Natural killer cell treated with Interleukin-12 subunit alpha and Interleukin-12 subunit beta and Interleukin-15 and Interleukin-18, amount 100 ng/mL, for 72 hours (primary cell): ENCODE results near the gene CLASRP. TPM values are rescaled to one million over a fixed set of nuclear protein-coding genes. Genes with fewer than 3 reads are reported as not detected.

ENCODE experiments used
- ATAC-seq, 2 donors: fragments of 150-1000 bp; cut with Tn5 transposase in 1 of 2; sonication (Bioruptor Pico), chemical (Tn5 transposase) in 1 of 2; 2 replicates each; pipeline ENCODE4 v1.10.0; 2021
- DNase-seq: peaks from one replicate; pipeline ENCODE4 v3.0.0; 2022; ENCODE audit warnings: low spot score
- H3K27ac Mint-ChIP-seq, 2 donors: 1 replicate in 1 of 2; 2 replicates in 1 of 2; pipeline ENCODE4 v1.8.0; 2022; ENCODE audit warnings: mixed read lengths in 2 of 2, mild to moderate bottlenecking in 1 of 2, moderate library complexity in 1 of 2
- H3K27me3 Mint-ChIP-seq, 2 donors: 1 replicate in 1 of 2; 2 replicates in 1 of 2; pipeline ENCODE4 v1.8.0; 2022; ENCODE audit warnings: mixed read lengths in 2 of 2
- H3K36me3 Mint-ChIP-seq: one replicate; pipeline ENCODE4 v1.8.0; 2022; ENCODE audit warnings: mixed read lengths
- H3K4me1 Mint-ChIP-seq, 2 donors: 1 replicate in 1 of 2; 2 replicates in 1 of 2; pipeline ENCODE4 v1.8.0; 2022; ENCODE audit warnings: low read depth in 2 of 2, mixed read lengths in 2 of 2, mild to moderate bottlenecking in 1 of 2
- H3K4me3 Mint-ChIP-seq: one replicate; pipeline ENCODE4 v1.8.0; 2022; ENCODE audit warnings: mixed read lengths
- H3K9me3 Mint-ChIP-seq: 2 replicates; pipeline ENCODE4 v1.8.0; 2022; ENCODE audit warnings: mixed read lengths
- total RNA-seq, 2 donors: library from RNA; stranded (reverse); gene quantifications; one replicate each; pipeline ENCODE4 v1.2.3, GENCODE V29; 2022

The CLASRP gene
- total RNA-seq, 2 donors from 2014 or later = 84.1 to 147 TPM

DNA sequence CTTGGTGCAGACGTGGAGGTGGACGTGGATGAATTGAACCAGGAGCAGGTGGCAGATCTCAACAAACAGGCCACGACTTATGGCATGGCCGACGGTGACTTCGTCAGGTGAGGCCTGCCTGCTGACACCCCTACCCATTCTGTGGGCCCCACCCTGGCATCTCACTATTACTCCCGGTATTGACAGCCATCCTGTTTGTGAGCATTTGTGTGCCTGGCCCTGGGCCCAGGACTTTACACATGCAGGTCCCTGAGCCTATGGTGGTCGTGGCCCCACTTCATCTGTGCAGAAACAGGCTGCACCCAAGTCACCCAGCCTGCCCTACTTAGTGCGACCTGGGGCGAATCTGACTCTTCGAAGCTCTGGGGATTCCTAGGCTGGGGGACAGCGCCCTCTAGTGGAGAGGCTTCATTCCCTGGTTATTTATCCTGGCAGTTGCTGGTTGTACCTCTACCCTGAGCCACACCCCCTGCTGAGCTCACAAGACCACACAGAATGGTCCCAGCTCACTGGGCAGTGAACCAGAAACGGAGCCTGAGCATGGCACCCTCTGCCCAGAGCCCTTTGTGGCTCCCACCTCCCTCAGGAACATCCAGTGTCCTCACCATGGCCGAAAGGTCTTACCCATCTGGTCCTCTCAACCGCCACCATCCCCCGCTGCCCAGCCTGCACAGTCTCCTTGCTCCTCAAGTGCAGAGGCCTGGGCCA is 20.6 kb downstream of the CLASRP start:
- Mint-ChIP-seq H3K27ac (peak overlapping the region in 1 of 2 donors; percentile 51), H3K36me3 (peaks cover 5% of the 10 kb centered on the region), H3K4me3 (no peak overlapping the region), H3K4me1 (peaks cover 5 to 17% of the 10 kb centered on the region in 2 donors), H3K27me3 (no peaks in the 10 kb centered on the region), H3K9me3 (no peaks in the 10 kb centered on the region)
- peak; percentile 80 for DNase-seq
- ATAC-seq = peak; percentile 75 to 81

DNA sequence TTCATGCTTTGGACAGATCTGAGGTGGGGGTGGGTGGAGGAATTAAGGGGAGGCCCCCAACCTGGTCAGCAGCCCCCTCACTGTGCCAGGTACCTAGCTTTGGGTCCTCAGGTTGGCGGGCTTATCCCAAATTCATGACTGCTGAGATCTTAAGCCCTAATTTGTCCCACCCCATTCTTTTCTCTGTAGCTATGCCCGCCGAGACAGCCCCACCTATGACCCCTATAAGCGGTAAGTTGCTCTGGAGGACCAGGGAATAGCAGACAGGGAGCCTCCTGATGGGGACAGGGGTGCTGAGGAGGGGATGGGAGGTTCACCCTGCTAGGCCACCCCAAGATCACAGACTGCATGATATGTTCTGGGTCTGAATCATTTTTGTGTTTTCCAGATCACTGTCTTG is 23.1 kb downstream of the CLASRP start:
- Mint-ChIP-seq H3K9me3 (no peaks in the 10 kb centered on the region), H3K4me3 (no peak overlapping the region), H3K4me1 (peaks cover 5 to 17% of the 10 kb centered on the region in 2 donors), H3K27ac (no peak overlapping the region), H3K36me3 (peaks cover 5% of the 10 kb centered on the region), H3K27me3 (no peaks in the 10 kb centered on the region)
- ATAC-seq (no peak), DNase-seq (no peak)

GRCh38 chr19:45063851-45064801 is 25.3 kb downstream of the CLASRP start:
- no peak overlapping the region for H3K27ac Mint-ChIP-seq
- peaks cover 5 to 9% of the 10 kb centered on the region in 2 donors for H3K4me1 Mint-ChIP-seq
- peaks cover 5% of the 10 kb centered on the region for H3K36me3 Mint-ChIP-seq
- no peaks in the 10 kb centered on the region for H3K9me3 Mint-ChIP-seq
- no peak overlapping the region for H3K4me3 Mint-ChIP-seq
- H3K27me3 Mint-ChIP-seq = no peaks in the 10 kb centered on the region
- ATAC-seq (no peak), DNase-seq (no peak)

DNA sequence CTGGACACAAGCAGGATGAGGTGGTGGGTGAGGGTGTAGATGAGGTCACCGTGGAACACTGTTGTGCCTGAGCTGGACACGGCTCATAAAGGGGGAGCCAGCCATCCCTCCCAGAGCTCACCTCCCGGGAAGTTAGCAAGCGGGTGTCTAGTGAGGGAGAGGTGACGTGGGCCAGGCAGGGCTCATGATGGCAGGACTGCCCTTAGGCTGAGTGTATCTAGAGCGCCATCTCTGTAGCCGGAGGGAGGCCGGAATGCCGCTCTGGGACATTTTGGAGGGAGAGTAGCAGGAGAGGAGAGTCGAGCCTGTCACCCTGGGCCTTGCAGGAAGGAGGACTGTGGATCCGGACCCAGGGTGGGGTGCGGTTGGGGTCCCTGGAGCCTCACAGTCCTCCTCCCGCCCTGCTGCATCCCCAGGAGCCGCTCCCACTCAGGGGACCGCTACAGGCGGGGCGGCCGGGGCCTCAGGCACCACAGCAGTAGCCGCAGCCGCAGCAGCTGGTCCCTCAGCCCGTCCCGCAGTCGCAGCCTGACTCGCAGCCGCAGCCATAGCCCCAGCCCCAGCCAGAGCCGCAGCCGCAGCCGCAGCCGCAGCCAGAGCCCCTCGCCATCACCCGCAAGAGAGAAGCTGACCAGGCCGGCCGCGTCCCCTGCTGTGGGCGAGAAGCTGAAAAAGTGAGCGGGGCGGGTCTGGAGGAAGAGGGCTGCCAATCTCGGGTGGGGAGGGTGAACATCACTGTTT is 28.2 kb downstream of the CLASRP start:
- H3K27ac Mint-ChIP-seq = no peak overlapping the region
- H3K4me1 Mint-ChIP-seq = peaks cover 0 to 2% of the 10 kb centered on the region in 2 donors
- ATAC-seq = no peak
- H3K4me3 Mint-ChIP-seq = no peak overlapping the region
- H3K27me3 Mint-ChIP-seq = no peaks in the 10 kb centered on the region
- H3K36me3 Mint-ChIP-seq = no peaks in the 10 kb centered on the region
- H3K9me3 Mint-ChIP-seq = no peaks in the 10 kb centered on the region
- DNase-seq = no peak

DNA sequence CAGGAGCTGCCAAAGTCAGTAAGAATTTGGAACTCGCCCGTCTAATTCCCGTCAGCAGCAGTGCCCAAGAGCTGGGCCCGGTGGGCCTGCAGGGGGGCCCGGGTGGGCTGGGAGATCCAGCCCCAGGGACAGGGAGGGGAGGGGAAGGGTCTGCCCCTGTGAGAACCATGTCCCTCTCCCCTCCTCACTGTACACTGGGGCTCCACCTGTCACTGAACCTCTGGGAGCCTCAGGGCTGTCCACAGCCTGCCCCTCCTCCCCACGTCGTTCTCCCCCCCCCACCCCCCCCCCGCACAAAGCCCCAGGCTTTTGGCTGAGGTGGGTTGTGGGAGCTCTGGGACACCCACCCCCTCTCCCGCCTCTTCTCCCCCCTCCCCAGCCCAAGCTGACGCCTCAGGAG is 29.2 kb downstream of the CLASRP start:
- no peak for DNase-seq
- Mint-ChIP-seq H3K4me3 (no peak overlapping the region), H3K27me3 (no peaks in the 10 kb centered on the region), H3K4me1 (peaks cover 0 to 2% of the 10 kb centered on the region in 2 donors), H3K27ac (no peak overlapping the region), H3K9me3 (no peaks in the 10 kb centered on the region), H3K36me3 (no peaks in the 10 kb centered on the region)
- no peak for ATAC-seq

DNA sequence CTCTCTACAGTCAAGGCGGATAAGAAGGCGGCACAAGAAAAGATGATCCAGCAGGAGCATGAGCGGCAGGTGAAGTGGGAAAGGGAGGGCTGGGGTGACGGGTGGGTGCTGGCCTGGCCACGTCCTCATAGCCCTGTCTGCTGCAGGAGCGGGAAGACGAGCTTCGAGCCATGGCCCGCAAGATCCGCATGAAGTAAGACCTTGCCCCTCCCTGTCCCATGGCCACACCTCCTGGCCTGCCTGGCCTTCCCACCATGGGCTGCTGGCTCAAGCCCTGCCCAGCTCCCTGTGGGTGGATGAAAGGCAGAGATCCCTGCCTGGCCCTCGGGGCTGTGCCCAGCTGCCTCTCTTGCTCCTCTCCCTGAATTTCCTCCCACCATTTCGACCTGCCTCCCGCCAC is 30.2 kb downstream of the CLASRP start:
- DNase-seq = no peak
- no peaks in the 10 kb centered on the region for H3K9me3 Mint-ChIP-seq
- H3K27ac Mint-ChIP-seq = no peak overlapping the region
- H3K36me3 Mint-ChIP-seq = no peaks in the 10 kb centered on the region
- H3K4me3 Mint-ChIP-seq = no peak overlapping the region
- peaks cover 0 to 2% of the 10 kb centered on the region in 2 donors for H3K4me1 Mint-ChIP-seq
- no peaks in the 10 kb centered on the region for H3K27me3 Mint-ChIP-seq
- no peak for ATAC-seq

DNA sequence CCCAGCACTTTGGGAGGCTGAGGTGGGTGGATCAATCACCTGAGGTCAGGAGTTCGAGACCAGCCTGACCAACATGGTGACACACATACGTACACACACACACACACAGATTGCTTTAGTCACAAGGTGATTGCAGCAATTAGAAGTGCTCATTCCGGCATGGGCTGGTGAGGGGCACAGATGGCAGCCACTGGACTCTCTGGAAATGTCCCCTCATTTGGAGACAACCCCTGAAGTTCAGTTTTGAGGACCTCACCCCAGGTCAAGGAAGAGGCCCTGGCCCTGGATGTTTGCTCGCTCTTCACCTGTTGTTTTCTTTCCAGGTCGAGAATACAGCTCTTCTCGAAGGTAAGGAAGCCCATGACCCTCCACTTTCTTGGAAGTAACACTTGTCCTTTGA is 31.4 kb downstream of the CLASRP start:
- H3K4me1 Mint-ChIP-seq = peaks cover 0 to 4% of the 10 kb centered on the region in 2 donors
- no peaks in the 10 kb centered on the region for H3K9me3 Mint-ChIP-seq
- no peaks in the 10 kb centered on the region for H3K36me3 Mint-ChIP-seq
- no peak overlapping the region for H3K27ac Mint-ChIP-seq
- ATAC-seq (no peak), DNase-seq (no peak)
- H3K27me3 Mint-ChIP-seq = no peaks in the 10 kb centered on the region
- H3K4me3 Mint-ChIP-seq = no peak overlapping the region

DNA sequence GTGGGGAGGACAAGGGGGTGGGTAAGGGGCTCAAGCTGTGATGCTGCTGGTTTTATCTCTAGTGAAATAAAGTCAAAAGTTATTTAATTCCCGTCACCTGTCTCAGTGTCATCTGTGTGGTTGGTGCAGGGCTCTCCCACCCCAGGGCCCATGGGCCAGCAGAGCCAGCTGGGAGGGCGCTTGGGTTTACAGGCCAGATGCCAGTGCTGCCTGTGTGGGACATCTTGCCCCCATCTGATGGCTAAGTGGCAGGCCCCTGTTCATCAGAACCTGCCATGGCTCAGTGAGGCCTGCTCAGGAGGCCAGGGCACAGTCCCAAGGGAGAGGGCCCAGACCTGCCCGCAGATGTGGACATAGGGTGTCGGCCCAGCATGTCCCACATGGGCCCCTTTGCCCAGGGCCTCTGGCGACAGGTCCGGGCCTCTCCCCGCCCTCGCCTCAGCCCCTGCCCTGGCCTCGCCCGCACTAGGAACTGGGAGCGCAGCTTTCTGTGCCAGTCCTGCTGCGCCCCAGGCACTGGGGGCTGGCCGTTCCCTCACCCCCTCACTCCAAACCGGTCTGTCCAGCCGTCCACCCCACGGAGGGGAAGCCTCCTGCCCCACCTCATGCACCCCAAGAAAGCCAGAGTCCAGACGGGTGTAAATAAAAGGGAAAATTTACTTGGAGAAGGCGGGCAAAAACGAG is 32.2 kb downstream of the CLASRP start:
- H3K27me3 Mint-ChIP-seq = no peaks in the 10 kb centered on the region
- peaks cover 0 to 4% of the 10 kb centered on the region in 2 donors for H3K4me1 Mint-ChIP-seq
- no peak for ATAC-seq
- no peaks in the 10 kb centered on the region for H3K36me3 Mint-ChIP-seq
- no peak overlapping the region for H3K4me3 Mint-ChIP-seq
- H3K9me3 Mint-ChIP-seq = no peaks in the 10 kb centered on the region
- no peak for DNase-seq
- no peak overlapping the region for H3K27ac Mint-ChIP-seq

- Mint-ChIP-seq H3K27ac (no peak overlapping the region), H3K4me3 (no peak overlapping the region), H3K4me1 (peaks cover 1 to 6% of the 10 kb centered on the region in 2 donors), H3K27me3 (no peaks in the 10 kb centered on the region), H3K36me3 (no peaks in the 10 kb centered on the region), H3K9me3 (no peaks in the 10 kb centered on the region)
- no peak for DNase-seq
- no peak for ATAC-seq
Measured at GRCh38 chr19:45071545-45071938, 32.7 kb downstream of the CLASRP start.

GRCh38 chr19:45071969-45072790 is 33.3 kb downstream of the CLASRP start:
- no peak for ATAC-seq
- Mint-ChIP-seq H3K9me3 (no peaks in the 10 kb centered on the region), H3K27me3 (no peaks in the 10 kb centered on the region)

DNA sequence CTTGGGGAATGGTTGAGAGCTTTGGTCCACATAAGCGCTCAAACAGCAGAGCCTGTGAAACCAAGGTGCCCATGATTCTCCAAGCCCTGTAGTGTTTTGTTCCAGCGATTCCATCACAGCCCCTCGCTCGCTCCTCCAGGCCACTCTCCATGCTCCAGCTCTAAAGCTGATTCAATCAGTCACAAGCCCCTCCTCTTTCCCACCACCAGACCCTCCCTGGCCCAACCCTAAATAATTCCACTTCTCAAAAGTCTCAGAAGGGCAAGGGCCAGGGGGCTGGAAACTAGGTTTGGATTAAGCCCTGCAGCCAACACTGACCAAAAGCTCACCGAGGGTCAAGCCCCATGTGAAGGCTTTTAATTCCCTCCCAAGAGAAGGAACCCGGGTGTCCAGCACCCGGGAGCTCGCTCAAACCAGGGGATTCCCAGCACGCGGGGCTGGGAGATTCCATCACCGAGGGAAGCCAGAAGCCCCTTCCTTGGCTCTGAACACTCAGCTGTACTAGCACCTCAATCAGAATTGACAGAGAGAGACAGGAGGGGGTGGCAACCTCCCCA is 36.0 kb downstream of the CLASRP start:
- Mint-ChIP-seq H3K9me3 (no peaks in the 10 kb centered on the region), H3K4me1 (peaks cover 21 to 24% of the 10 kb centered on the region in 2 donors), H3K27me3 (no peaks in the 10 kb centered on the region), H3K4me3 (peak overlapping the region; percentile 83), H3K27ac (peak overlapping the region; percentile 35 to 67), H3K36me3 (no peaks in the 10 kb centered on the region)
- DNase-seq = no peak
- no peak for ATAC-seq

More at GRCh38 chr19:45071969-45072790, 33.3 kb downstream of the CLASRP start:
- no peak overlapping the region for H3K27ac Mint-ChIP-seq
- H3K4me1 Mint-ChIP-seq = peaks cover 8 to 13% of the 10 kb centered on the region in 2 donors
- H3K4me3 Mint-ChIP-seq = no peak overlapping the region
- no peak for DNase-seq
- H3K36me3 Mint-ChIP-seq = no peaks in the 10 kb centered on the region

- H3K27ac Mint-ChIP-seq = peak overlapping the region; percentile 67 to 98
- ATAC-seq (peak; percentile 74 to 77), DNase-seq (peak; percentile 75)
- H3K4me3 Mint-ChIP-seq = peak overlapping the region; percentile 83
- H3K9me3 Mint-ChIP-seq = no peaks in the 10 kb centered on the region
- H3K36me3 Mint-ChIP-seq = no peaks in the 10 kb centered on the region
- H3K27me3 Mint-ChIP-seq = no peaks in the 10 kb centered on the region
- peaks cover 21 to 28% of the 10 kb centered on the region in 2 donors for H3K4me1 Mint-ChIP-seq
Measured at GRCh38 chr19:45075301-45076028, 36.6 kb downstream of the CLASRP start.
